ENCODE data around the gene REPS2.

Gene REPS2

GRCh38 chrX:16946361-16946964, at the start of gene REPS2:
TSS of gene REPS2 (plus strand) at chrX:16946658. CDS start at chrX:16946862, 204 bp downstream.
- peak; percentile 51 to 69 for DNase-seq (ENCODE audit: low read depth in 1 of 2, low spot score in 1 of 2)

- DNase-seq (ENCODE audit: low read depth in 1 of 2, low spot score in 1 of 2), result no peak
These were observed 49.0 kb upstream of the REPS2 start for GRCh38 chrX:16897445-16897844.

GRCh38 chrX:16903274-16904022, 43.0 kb upstream of the REPS2 start:
- no peak for DNase-seq (ENCODE audit: low read depth in 1 of 2, low spot score in 1 of 2)

GRCh38 chrX:16910376-16910775, 36.1 kb upstream of the REPS2 start:
- no peak for DNase-seq (ENCODE audit: low read depth in 1 of 2, low spot score in 1 of 2)

- DNase-seq (ENCODE audit: low read depth in 1 of 2, low spot score in 1 of 2), result no peak
These were observed 32.4 kb upstream of the REPS2 start for GRCh38 chrX:16914058-16914457.

GRCh38 chrX:16916561-16916960, 29.9 kb upstream of the REPS2 start:
- no peak for DNase-seq (ENCODE audit: low read depth in 1 of 2, low spot score in 1 of 2)

GRCh38 chrX:16917120-16917519, 29.3 kb upstream of the REPS2 start:
- no peak for DNase-seq (ENCODE audit: low read depth in 1 of 2, low spot score in 1 of 2)

- no peak for DNase-seq (ENCODE audit: low read depth in 1 of 2, low spot score in 1 of 2)
These were observed 27.5 kb upstream of the REPS2 start for GRCh38 chrX:16918979-16919378.

- DNase-seq (ENCODE audit: low read depth in 1 of 2, low spot score in 1 of 2), result no peak
These were observed 26.4 kb upstream of the REPS2 start for GRCh38 chrX:16920075-16920474.

- no peak for DNase-seq (ENCODE audit: low read depth in 1 of 2, low spot score in 1 of 2)
These were observed 23.3 kb upstream of the REPS2 start for GRCh38 chrX:16923157-16923556.

- no peak for DNase-seq (ENCODE audit: low read depth in 1 of 2, low spot score in 1 of 2)
These were observed 21.6 kb upstream of the REPS2 start for GRCh38 chrX:16924631-16925480.

GRCh38 chrX:16930392-16930791, 16.1 kb upstream of the REPS2 start:
- no peak for DNase-seq (ENCODE audit: low read depth in 1 of 2, low spot score in 1 of 2)

GRCh38 chrX:16931371-16931770, 15.1 kb upstream of the REPS2 start:
- DNase-seq (ENCODE audit: low read depth in 1 of 2, low spot score in 1 of 2), result no peak

GRCh38 chrX:16931855-16932575, 14.4 kb upstream of the REPS2 start:
- no peak for DNase-seq (ENCODE audit: low read depth in 1 of 2, low spot score in 1 of 2)

GRCh38 chrX:16934185-16934584, 12.3 kb upstream of the REPS2 start:
- DNase-seq (ENCODE audit: low read depth in 1 of 2, low spot score in 1 of 2), result no peak

GRCh38 chrX:16946971-16947562, 609 bp downstream of the REPS2 start:
- DNase-seq (ENCODE audit: low read depth in 1 of 2, low spot score in 1 of 2), result no peak

- no peak for DNase-seq (ENCODE audit: low read depth in 1 of 2, low spot score in 1 of 2)
These were observed 4.0 kb downstream of the REPS2 start for GRCh38 chrX:16950423-16950822.

GRCh38 chrX:16953606-16954211, 7.3 kb downstream of the REPS2 start:
- no peak for DNase-seq (ENCODE audit: low read depth in 1 of 2, low spot score in 1 of 2)

- no peak for DNase-seq (ENCODE audit: low read depth in 1 of 2, low spot score in 1 of 2)
These were observed 11.3 kb downstream of the REPS2 start for GRCh38 chrX:16957751-16958150.

GRCh38 chrX:16958356-16958755, 11.9 kb downstream of the REPS2 start:
- no peak for DNase-seq (ENCODE audit: low read depth in 1 of 2, low spot score in 1 of 2)

Data from stimulated activated CD4-positive, alpha-beta T cell treated with anti-CD3 and anti-CD28 coated beads, Interleukin-15, amount 100 ng/mL, for 1 hour (primary cell).